Ishikawa (cell line): ENCODE results near the gene TTLL12.

Experiments
- CEBPB ChIP-seq: IDR thresholded peaks from 2 replicates; pipeline ENCODE4 v1.6.1; 2012
- CREB1 ChIP-seq: IDR thresholded peaks from 2 replicates; pipeline ENCODE4 v1.6.1; 2012; ENCODE audit warnings: low read depth
- EGR1 ChIP-seq: IDR thresholded peaks from 2 replicates; pipeline ENCODE4 v1.6.1; 2012
- EP300 ChIP-seq: IDR thresholded peaks from 2 replicates; pipeline ENCODE4 v1.6.1; 2012; ENCODE audit warnings: borderline replicate concordance
- FOXM1 ChIP-seq: IDR thresholded peaks from 2 replicates; pipeline ENCODE4 v1.6.1; 2012; ENCODE audit warnings: low read depth, borderline replicate concordance
- MAX ChIP-seq: IDR thresholded peaks from 2 replicates; pipeline ENCODE4 v1.6.1; 2012
- NFIC ChIP-seq: IDR thresholded peaks from 2 replicates; pipeline ENCODE4 v1.6.1; 2012
- RAD21 ChIP-seq: IDR thresholded peaks from 2 replicates; pipeline ENCODE4 v1.6.1; 2012; ENCODE audit warnings: low read depth
- REST ChIP-seq: IDR thresholded peaks from 2 replicates; pipeline ENCODE4 v1.6.1; 2012; ENCODE audit warnings: low read depth, mild to moderate bottlenecking
- TAF1 ChIP-seq: IDR thresholded peaks from 2 replicates; pipeline ENCODE4 v1.6.1; 2012; ENCODE audit warnings: low read depth, mild to moderate bottlenecking
- TCF12 ChIP-seq: IDR thresholded peaks from 2 replicates; pipeline ENCODE4 v1.6.1; 2012; ENCODE audit warnings: low read depth
- TEAD4 ChIP-seq: IDR thresholded peaks from 2 replicates; pipeline ENCODE4 v1.6.1; 2012
- USF1 ChIP-seq: IDR thresholded peaks from 2 replicates; pipeline ENCODE4 v1.6.1; 2012
- YY1 ChIP-seq: IDR thresholded peaks from 2 replicates; pipeline ENCODE4 v1.6.1; 2012; ENCODE audit warnings: low read depth
- ZBTB7A ChIP-seq: IDR thresholded peaks from 2 replicates; pipeline ENCODE4 v1.6.1; 2012; ENCODE audit warnings: low read depth

Gene TTLL12

GRCh38 chr22:43227239-43227630 lies 40.3 kb upstream of the TTLL12 start:
- TF ChIP-seq CEBPB (no peak), USF1 (no peak), YY1 (no peak), RAD21 (no peak), NFIC (no peak)

- TF ChIP-seq NFIC (no peak), EGR1 (no peak), RAD21 (no peak), EP300 (no peak), TEAD4 (no peak), YY1 (no peak), FOXM1 (no peak), ZBTB7A (no peak), TCF12 (no peak), TAF1 (no peak), MAX (no peak), CREB1 (no peak), CEBPB (no peak), REST (no peak), USF1 (no peak)
Measured at GRCh38 chr22:43226377-43227238, 39.7 kb upstream of the TTLL12 start.

- no peak for TF ChIP-seq FOXM1
- no peak for TF ChIP-seq RAD21
- no peak for TF ChIP-seq EP300
- TF ChIP-seq TEAD4: no peak
- no peak for TF ChIP-seq USF1
- TF ChIP-seq EGR1: no peak
- no peak for TF ChIP-seq ZBTB7A
Measured at GRCh38 chr22:43225609-43226008, 38.7 kb upstream of the TTLL12 start.

GRCh38 chr22:43222987-43223386 lies 36.1 kb upstream of the TTLL12 start:
- TF ChIP-seq YY1 (no peak), TCF12 (no peak), CREB1 (no peak), ZBTB7A (no peak), REST (no peak)

GRCh38 chr22:43222262-43222661 lies 35.3 kb upstream of the TTLL12 start:
- TF ChIP-seq RAD21: no peak
- no peak for TF ChIP-seq TEAD4
- no peak for TF ChIP-seq MAX
- no peak for TF ChIP-seq EGR1
- no peak for TF ChIP-seq USF1
- no peak for TF ChIP-seq NFIC
- TF ChIP-seq TCF12: no peak
- TF ChIP-seq FOXM1: no peak
- TF ChIP-seq TAF1: no peak
- no peak for TF ChIP-seq YY1
- TF ChIP-seq CREB1: no peak
- no peak for TF ChIP-seq REST
- no peak for TF ChIP-seq ZBTB7A
- TF ChIP-seq CEBPB: no peak
